AG20443 (cell line): Measurements from ENCODE around the gene CDKL1.
"Not testable (repeated sequence)": the region's sequence is repeated elsewhere in the genome, so short reads cannot be mapped to it uniquely, and the experiment has no call there.

Experiments
- DNase-seq: peaks from one replicate; pipeline ENCODE4 v3.0.0; 2012; ENCODE audit warnings: low spot score, mixed read lengths

Gene CDKL1

GRCh38 chr14:50388256-50388931, 8.3 kb downstream of the CDKL1 start:
- DNase-seq: no peak

- DNase-seq: no peak
Measured at GRCh38 chr14:50387548-50387947, 9.1 kb downstream of the CDKL1 start.

GRCh38 chr14:50383618-50384225, 13.0 kb downstream of the CDKL1 start:
- no peak for DNase-seq

- no peak for DNase-seq
Measured at GRCh38 chr14:50381823-50382287, 14.8 kb downstream of the CDKL1 start.

GRCh38 chr14:50381008-50381407, 15.7 kb downstream of the CDKL1 start:
- no peak for DNase-seq

GRCh38 chr14:50380455-50380854, 16.2 kb downstream of the CDKL1 start:
- no peak for DNase-seq

GRCh38 chr14:50379563-50379962, 17.1 kb downstream of the CDKL1 start:
- no peak for DNase-seq

- no peak for DNase-seq
Measured at GRCh38 chr14:50377550-50378085, 19.1 kb downstream of the CDKL1 start.

GRCh38 chr14:50375760-50376159, 20.9 kb downstream of the CDKL1 start:
- no peak for DNase-seq

GRCh38 chr14:50373959-50374358, 22.7 kb downstream of the CDKL1 start:
- no peak for DNase-seq

GRCh38 chr14:50371546-50371945, 25.1 kb downstream of the CDKL1 start:
- no peak for DNase-seq

- no peak for DNase-seq
Measured at GRCh38 chr14:50366589-50366988, 30.1 kb downstream of the CDKL1 start.

- DNase-seq: no peak
Measured at GRCh38 chr14:50366115-50366514, 30.6 kb downstream of the CDKL1 start.

- DNase-seq: not testable (repeated sequence)
Measured at GRCh38 chr14:50365572-50365971, 31.1 kb downstream of the CDKL1 start.

GRCh38 chr14:50364792-50365191, 31.9 kb downstream of the CDKL1 start:
- DNase-seq: no peak

- peak; percentile 71 for DNase-seq
Measured at GRCh38 chr14:50363714-50364111, 33.0 kb downstream of the CDKL1 start.

- no peak for DNase-seq
Measured at GRCh38 chr14:50362764-50363713, 33.6 kb downstream of the CDKL1 start.

- DNase-seq: not testable (repeated sequence)
Measured at GRCh38 chr14:50361473-50362403, 34.9 kb downstream of the CDKL1 start.

- no peak for DNase-seq
Measured at GRCh38 chr14:50360851-50361250, 35.8 kb downstream of the CDKL1 start.

GRCh38 chr14:50360093-50360492, 36.6 kb downstream of the CDKL1 start:
- DNase-seq: no peak

- DNase-seq: no peak
Measured at GRCh38 chr14:50359631-50360030, 37.0 kb downstream of the CDKL1 start.
